KOPT-K1 (cell line): ENCODE results near the gene RABGGTA.

Source experiments
- H3K27ac ChIP-seq: fragments of 200-600 bp; sonication (generic); 2 replicates; pipeline ENCODE4 v1.5.1; 2016; ENCODE audit warnings: antibody characterized with exemption, mild to moderate bottlenecking, low read depth, low read length; ENCODE audit not compliant: poor library complexity, severe bottlenecking
- H3K36me3 ChIP-seq: fragments of 200-600 bp; sonication (generic); 2 replicates; pipeline ENCODE4 v1.5.1; 2017; ENCODE audit warnings: antibody characterized with exemption, mild to moderate bottlenecking, low read length, moderate library complexity; ENCODE audit not compliant: insufficient read depth
- H3K9me3 ChIP-seq: fragments of 200-600 bp; sonication (generic); 2 replicates; pipeline ENCODE4 v1.5.1; 2017; ENCODE audit warnings: antibody characterized with exemption, low read length, mild to moderate bottlenecking; ENCODE audit not compliant: insufficient read depth, poor library complexity, severe bottlenecking

The RABGGTA gene

GRCh38 chr14:24309538-24310264 lies 38.3 kb upstream of the RABGGTA start, which contains the start of gene LTB4R2:
Gene LTB4R2 (plus strand): TSS chr14:24310140. CDS start chr14:24310665, 525 bp downstream.
- no peaks in the 10 kb centered on the region for H3K9me3 ChIP-seq
- no peak within 1 kb of the TSS for H3K27ac ChIP-seq
- peaks cover 82% of the 10 kb centered on the region for H3K36me3 ChIP-seq

GRCh38 chr14:24308342-24309124 lies 37.1 kb upstream of the RABGGTA start:
- Histone ChIP-seq H3K27ac (no peak overlapping the region), H3K36me3 (peaks cover 86% of the 10 kb centered on the region), H3K9me3 (no peaks in the 10 kb centered on the region)

GRCh38 chr14:24307575-24308341 lies 36.4 kb upstream of the RABGGTA start, which contains the start of gene CIDEB:
Gene CIDEB (minus strand): TSS chr14:24307977. CDS start chr14:24307858, 119 bp downstream.
- Histone ChIP-seq H3K9me3 (no peaks in the 10 kb centered on the region), H3K27ac (no peak within 1 kb of the TSS), H3K36me3 (peaks cover 93% of the 10 kb centered on the region)

GRCh38 chr14:24307156-24307574 lies 35.8 kb upstream of the RABGGTA start:
- peaks cover 93% of the 10 kb centered on the region for H3K36me3 ChIP-seq
- H3K9me3 ChIP-seq = no peaks in the 10 kb centered on the region

GRCh38 chr14:24304019-24304387 lies 32.6 kb upstream of the RABGGTA start:
- Histone ChIP-seq H3K27ac (no peak overlapping the region), H3K9me3 (no peaks in the 10 kb centered on the region), H3K36me3 (peaks cover 79% of the 10 kb centered on the region)

More at GRCh38 chr14:24307156-24307574, 35.8 kb upstream of the RABGGTA start:
- H3K27ac ChIP-seq = no peak overlapping the region

GRCh38 chr14:24300326-24300980 lies 29.1 kb upstream of the RABGGTA start:
- Histone ChIP-seq H3K27ac (peak overlapping the region; percentile 57), H3K36me3 (peaks cover 54% of the 10 kb centered on the region)

GRCh38 chr14:24299255-24300191 lies 28.1 kb upstream of the RABGGTA start, which contains the start of the genes DHRS1 and NOP9:
Gene DHRS1 (minus strand): TSS chr14:24299780. CDS start chr14:24299106, 674 bp downstream.
Gene NOP9 (plus strand): TSS chr14:24299850. CDS start chr14:24299955, 105 bp downstream.
- Histone ChIP-seq H3K27ac (peak within 1 kb of the TSS; percentile 57), H3K9me3 (no peaks in the 10 kb centered on the region), H3K36me3 (peaks cover 46% of the 10 kb centered on the region)

More at GRCh38 chr14:24300326-24300980, 29.1 kb upstream of the RABGGTA start:
- H3K9me3 ChIP-seq = no peaks in the 10 kb centered on the region

- Histone ChIP-seq H3K27ac (peak overlapping the region; percentile 57), H3K9me3 (no peaks in the 10 kb centered on the region), H3K36me3 (peaks cover 40% of the 10 kb centered on the region)
Measured at GRCh38 chr14:24298892-24299254, 27.5 kb upstream of the RABGGTA start.

- H3K9me3 ChIP-seq = no peaks in the 10 kb centered on the region
- H3K36me3 ChIP-seq = peaks cover 31% of the 10 kb centered on the region
- H3K27ac ChIP-seq = no peak overlapping the region
Measured at GRCh38 chr14:24297190-24297964, 26.0 kb upstream of the RABGGTA start.

GRCh38 chr14:24296341-24297157 lies 25.2 kb upstream of the RABGGTA start:
- H3K27ac ChIP-seq = no peak overlapping the region
- H3K9me3 ChIP-seq = no peaks in the 10 kb centered on the region
- peaks cover 30% of the 10 kb centered on the region for H3K36me3 ChIP-seq

- Histone ChIP-seq H3K27ac (no peak overlapping the region), H3K9me3 (no peaks in the 10 kb centered on the region), H3K36me3 (peaks cover 40% of the 10 kb centered on the region)
Measured at GRCh38 chr14:24293525-24293924, 22.1 kb upstream of the RABGGTA start.

- peaks cover 40% of the 10 kb centered on the region for H3K36me3 ChIP-seq
- H3K9me3 ChIP-seq = no peaks in the 10 kb centered on the region
- H3K27ac ChIP-seq = no peak overlapping the region
Measured at GRCh38 chr14:24292118-24292807, 20.9 kb upstream of the RABGGTA start.
